HK-2 (cell line): ENCODE data around the gene WWP2.

ENCODE experiments used
- DNase-seq: peaks from one replicate; pipeline ENCODE4 v3.0.0-alpha.2; 2018; ENCODE audit not compliant: unreplicated experiment

The WWP2 gene

GRCh38 chr16:69927056-69927757, 165.1 kb downstream of the WWP2 start:
- peak; percentile 44 for DNase-seq

DNA sequence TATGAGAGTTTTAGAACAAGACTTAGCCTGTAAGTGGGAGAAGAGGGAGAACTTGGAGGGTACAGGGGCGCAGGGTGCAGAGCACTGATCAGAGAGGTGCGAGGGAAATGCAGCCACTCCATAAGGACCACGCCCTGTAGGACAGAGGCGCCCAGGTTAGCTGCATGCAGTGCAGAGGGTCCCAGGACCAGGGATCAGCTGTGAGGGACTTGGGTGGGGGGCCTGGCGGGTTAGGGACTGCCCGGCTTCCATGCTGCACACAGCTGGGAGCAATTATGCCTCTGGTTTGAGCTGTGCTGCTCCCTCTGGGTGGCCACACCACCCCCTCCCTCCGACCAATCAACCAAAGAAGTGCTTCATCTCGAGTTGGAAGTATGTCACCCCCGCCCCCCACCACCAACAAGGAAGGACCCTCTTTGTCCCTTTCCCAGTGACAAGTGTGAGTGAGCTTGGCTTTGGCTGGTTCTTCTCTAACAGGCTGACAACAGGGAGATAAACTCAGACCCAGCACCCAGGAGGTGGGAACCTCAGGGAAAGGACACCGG, 166.8 kb downstream of the WWP2 start:
- no peak for DNase-seq

DNA sequence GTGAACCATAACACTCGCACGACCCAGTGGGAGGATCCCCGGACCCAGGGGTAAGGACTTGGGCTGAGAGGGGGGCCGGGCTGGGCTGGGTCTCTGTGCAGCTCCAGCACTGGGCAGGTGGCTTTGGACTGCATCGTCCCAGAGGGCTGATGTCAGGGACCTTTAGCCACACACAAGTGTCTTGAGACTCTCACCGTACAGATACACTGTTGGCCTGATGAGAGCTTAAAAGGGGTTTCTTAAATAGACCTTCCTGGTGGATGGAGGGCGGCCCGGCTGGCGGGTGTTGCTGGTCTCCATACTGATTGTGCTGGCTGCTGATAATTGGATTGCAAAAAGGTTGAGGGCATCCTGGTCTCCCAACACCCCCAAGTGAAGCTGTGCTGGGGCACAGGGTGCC, 167.3 kb downstream of the WWP2 start:
- no peak for DNase-seq

DNA sequence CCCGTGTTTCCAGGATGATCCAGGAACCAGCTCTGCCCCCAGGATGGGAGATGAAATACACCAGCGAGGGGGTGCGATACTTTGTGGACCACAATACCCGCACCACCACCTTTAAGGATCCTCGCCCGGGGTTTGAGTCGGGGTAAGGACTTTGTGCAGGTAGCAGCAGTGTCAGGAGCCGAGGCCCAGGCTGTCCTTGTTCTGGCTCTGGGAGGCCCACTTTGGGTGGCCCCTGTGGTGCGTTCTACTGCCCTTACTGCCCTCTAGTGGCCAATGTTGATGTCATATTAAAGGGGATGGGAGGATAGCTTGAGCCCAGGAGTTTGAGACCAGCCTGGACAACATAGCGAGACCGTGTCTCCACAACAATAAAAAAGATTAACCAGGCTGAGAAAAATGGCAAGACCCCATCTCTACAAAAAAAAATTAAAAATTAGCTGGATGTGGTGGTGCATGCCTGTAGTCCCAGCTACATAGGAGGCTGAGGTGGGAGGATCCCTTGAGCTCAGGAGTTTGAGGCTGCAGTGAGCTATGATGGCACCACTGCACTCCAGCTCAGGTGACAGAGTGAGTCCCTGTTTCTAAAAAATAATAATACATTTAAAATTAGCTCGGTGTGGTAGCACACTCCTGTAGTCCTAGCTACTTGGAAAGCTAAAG, 168.1 kb downstream of the WWP2 start:
- peak; percentile 47 for DNase-seq

GRCh38 chr16:69931631-69932030, 169.5 kb downstream of the WWP2 start:
- DNase-seq = no peak

GRCh38 chr16:69932228-69932627, 170.1 kb downstream of the WWP2 start:
- no peak for DNase-seq

GRCh38 chr16:69932691-69933392, 170.7 kb downstream of the WWP2 start:
- DNase-seq = no peak

DNA sequence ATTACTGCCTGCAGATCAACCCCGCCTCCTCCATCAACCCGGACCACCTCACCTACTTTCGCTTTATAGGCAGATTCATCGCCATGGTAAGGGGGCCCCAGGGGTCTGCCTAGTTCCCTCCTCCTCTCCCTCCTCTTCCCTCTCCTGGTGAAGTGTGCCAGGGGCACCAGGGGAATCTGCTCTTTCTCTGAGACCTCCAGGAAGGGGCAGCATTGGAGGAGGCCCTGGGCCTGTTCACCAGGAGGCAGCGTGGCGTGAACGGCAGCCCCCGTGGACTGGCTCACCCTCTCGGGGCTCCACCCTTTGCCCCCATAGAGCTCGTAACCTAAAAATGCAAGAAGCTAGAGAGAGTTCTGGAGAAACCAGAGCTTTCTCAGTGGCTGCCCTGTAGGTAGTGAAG, 171.9 kb downstream of the WWP2 start:
- no peak for DNase-seq

DNA sequence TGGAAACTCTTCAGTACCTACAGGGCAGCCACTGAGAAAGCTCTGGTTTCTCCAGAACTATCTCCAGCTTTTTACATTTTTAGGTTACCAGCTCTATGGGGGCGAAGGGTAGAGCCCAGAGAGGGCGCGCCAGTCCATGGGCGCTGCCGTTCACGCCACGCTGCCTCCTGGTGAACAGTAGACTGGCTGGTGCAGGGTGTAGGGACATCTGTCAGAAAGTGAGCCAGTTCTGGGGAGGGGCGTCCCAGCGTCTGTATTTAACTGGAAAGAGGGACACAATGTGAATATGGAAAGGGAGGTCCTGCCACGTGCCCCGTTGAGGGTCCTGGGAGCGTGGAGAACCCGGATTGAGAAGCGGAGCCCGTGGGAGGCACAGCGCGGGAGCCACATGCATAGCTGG, 172.6 kb downstream of the WWP2 start:
- no peak for DNase-seq

DNA sequence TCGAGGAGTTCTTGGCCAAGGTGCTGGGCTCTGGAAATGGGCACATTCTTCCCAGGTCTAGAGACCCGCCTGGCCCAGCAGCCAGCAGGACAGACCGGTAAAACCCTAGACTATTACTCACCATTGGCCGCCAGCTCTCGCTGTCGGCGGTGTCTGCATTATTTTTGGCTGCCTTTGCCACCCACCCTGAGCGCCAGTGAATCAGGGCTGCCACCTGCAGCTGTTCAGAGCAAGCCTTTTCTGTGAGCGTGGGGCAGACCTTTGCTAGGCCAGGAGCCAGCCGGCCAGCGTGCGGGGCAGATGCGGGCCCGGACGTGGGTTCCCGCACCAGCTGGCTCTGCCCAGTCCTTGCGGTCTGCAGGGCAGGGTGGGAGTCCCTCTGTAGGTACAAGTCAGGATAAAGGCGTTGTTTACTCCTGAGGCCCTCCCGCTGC, 173.2 kb downstream of the WWP2 start:
- DNase-seq = no peak

- no peak for DNase-seq
These were observed 173.6 kb downstream of the WWP2 start for GRCh38 chr16:69935740-69936139.

- no peak for DNase-seq
These were observed 174.1 kb downstream of the WWP2 start for GRCh38 chr16:69936252-69936651.

- DNase-seq = no peak
These were observed 174.6 kb downstream of the WWP2 start for GRCh38 chr16:69936751-69937211.

GRCh38 chr16:69937465-69937951, 175.4 kb downstream of the WWP2 start:
- no peak for DNase-seq

DNA sequence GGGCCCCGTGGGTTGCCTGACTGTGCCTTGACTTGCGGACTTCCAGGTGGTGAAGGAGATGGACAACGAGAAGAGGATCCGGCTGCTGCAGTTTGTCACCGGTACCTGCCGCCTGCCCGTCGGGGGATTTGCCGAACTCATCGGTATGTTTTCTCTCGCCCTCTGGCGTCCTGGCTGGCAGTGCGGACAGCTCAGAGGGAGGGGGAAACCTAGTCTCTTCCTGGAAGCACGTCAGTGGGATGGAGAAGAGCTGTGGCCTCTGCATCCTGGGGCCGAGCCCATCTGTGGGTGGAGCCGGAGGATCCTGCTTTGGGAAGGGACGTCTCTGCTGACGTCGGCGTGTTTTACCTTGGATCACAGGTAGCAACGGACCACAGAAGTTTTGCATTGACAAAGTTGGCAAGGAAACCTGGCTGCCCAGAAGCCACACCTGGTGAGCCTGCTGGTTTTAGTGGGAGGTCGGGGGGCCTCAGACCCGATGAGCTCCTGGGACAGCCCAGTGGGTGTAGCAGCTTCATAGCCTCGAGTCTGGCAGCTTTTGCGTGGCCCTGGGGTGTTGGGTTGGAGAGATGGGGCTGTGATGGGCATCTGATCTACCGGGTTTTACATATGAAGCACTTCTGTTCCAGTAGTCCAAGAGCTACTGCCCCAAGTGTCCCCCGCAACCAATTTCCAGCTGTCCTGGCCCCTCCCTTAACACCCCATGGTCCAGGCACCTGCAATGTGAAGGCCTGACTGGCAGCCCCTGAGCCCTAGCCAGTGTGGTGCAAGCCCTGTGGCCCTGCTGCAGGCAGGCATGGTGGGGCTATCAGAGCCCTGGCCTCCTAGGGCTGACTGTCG, 177.1 kb downstream of the WWP2 start:
- DNase-seq = no peak

- no peak for DNase-seq
These were observed 177.9 kb downstream of the WWP2 start for GRCh38 chr16:69939821-69940585.

- DNase-seq = no peak
These were observed 178.5 kb downstream of the WWP2 start for GRCh38 chr16:69940676-69941075.

DNA sequence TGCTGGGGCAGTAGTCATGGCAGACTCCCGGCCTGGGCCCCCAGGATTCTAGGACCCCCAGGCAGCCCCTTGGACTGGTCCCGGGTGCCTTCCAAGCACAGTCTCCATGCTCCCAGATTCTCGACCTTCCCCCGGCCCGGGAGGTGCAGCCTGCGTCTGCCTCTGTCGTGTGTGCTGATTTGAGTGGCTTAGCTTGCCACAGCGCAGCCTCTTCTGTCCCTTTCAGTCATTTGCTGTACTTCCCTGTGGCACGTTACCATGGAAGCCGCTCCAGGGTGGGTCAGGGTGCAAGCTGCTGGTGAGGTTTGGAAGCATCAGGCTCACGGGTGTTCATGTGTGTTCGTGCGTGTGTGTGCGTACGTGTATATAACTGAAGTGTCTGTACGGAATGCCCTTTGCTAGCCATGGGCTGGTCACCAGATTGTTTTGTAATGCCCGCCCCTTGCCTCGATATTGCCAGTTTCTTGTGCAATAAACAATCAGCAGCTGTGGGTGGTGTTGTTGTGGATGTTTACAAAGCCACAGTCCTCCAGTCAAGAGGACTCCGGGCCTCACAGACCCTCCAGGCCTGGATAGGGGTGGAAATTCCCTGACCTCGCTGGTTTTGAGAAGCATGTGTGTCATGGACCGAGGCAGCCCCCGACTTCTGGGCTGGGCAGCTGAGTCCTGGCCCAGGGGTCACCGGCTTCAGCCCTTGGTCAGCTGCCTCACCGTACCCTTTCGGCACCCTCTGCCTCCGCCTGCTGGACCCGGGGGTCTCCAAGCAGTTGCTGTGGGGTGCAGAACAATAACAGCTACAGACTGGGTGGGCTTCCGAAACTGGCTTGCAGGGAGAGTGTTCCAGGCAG, 179.3 kb downstream of the WWP2 start:
- DNase-seq = no peak

DNA sequence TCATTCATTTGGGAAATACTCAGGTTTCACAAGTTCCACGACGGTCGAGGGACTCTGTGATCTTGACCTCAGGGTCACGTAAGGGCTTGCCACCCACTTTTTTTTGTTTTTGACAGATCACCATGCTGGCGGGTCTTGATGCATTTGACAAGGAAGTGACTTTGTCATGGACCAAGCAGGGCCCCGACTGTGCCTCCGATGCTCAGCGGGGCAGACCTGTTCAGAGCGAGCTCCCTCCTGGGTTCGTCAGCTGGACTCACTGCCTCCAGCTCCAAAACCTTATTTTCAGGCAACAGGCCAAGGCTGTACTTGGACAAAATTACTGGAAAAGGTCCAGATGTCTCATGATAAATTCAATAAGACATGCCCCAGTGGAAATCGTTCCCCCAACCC, 180.0 kb downstream of the WWP2 start:
- DNase-seq = no peak
